K562 (cell line): ENCODE results near the gene UGT8.

Source experiments
- HMG20B ChIP-seq: fragments of 250-450 bp; sonication (Bioruptor Pico); IDR thresholded peaks from 2 replicates; pipeline ENCODE4 v1.5.0; 2021; ENCODE audit warnings: mild to moderate bottlenecking
- JUND ChIP-seq, 2 experiments: IDR thresholded peaks; 2 replicates in 1 of 2; 3 replicates in 1 of 2; pipeline ENCODE4 v1.6.1; 2011; ENCODE audit warnings: borderline replicate concordance in 2 of 2, low read depth in 2 of 2, low read length in 2 of 2, improper control_type of control experiment in 1 of 2, missing biosample characterization in 1 of 2, missing genetic modification characterization in 1 of 2, missing genetic modification reagents in 1 of 2
- KLF1 ChIP-seq: fragments of 450-650 bp; IDR thresholded peaks from 2 replicates; pipeline ENCODE4 v1.6.1; 2016; ENCODE audit warnings: missing genetic modification characterization, missing compliant biosample characterization
- RAD21 ChIP-seq, 2 experiments: fragments of 250-450 bp in 1 of 2; fragments of 450-650 bp in 1 of 2; sonication (Bioruptor Pico) in 1 of 2; formaldehyde crosslinking in 1 of 2; IDR thresholded peaks in 1 of 2; conservative IDR thresholded peaks in 1 of 2; 2 replicates each; pipeline versions ENCODE4 v1.4.0 to v1.8.0; 2020 to 2022; ENCODE audit warnings: mild to moderate bottlenecking in 2 of 2, moderate library complexity in 1 of 2
- ZNF77 ChIP-seq: fragments of 250-450 bp; sonication (Bioruptor Pico); IDR thresholded peaks from 2 replicates; pipeline ENCODE4 v1.5.0; 2020
- TF ChIP-seq, protein P1 (sequence below), 3 experiments: IDR thresholded peaks in 2 of 3; conservative IDR thresholded peaks in 1 of 3; 2 replicates each; pipeline ENCODE4 v1.5.1; 2011 to 2012; ENCODE audit warnings: low read length in 3 of 3, mild to moderate bottlenecking in 3 of 3, control low read depth in 2 of 3, improper control_type of control experiment in 1 of 3, inconsistent platforms in 1 of 3, low read depth in 1 of 3, mixed read lengths in 1 of 3, moderate library complexity in 1 of 3; ENCODE audit not compliant: insufficient read depth in 2 of 3

GRCh38 chr4:114598191-114599121, at the start of gene UGT8:
- TF ChIP-seq HMG20B (CRISPR knock-in tag) (no peak), KLF1 (no peak), ZNF77 (no peak), JUND (IDR thresholded peaks at IDR 0.05; ENCODE audit: borderline replicate concordance, low read depth, low read length) (no peak), JUND (tag; IDR thresholded peaks at IDR 0.05; ENCODE audit: borderline replicate concordance, low read depth, low read length) (no peak), RAD21 (CRISPR knock-in tag; conservative IDR thresholded peaks at IDR 0.05 in 1 of 2, IDR thresholded peaks at IDR 0.05 in 1 of 2) (no peak)
- TF ChIP-seq, protein P1, sequence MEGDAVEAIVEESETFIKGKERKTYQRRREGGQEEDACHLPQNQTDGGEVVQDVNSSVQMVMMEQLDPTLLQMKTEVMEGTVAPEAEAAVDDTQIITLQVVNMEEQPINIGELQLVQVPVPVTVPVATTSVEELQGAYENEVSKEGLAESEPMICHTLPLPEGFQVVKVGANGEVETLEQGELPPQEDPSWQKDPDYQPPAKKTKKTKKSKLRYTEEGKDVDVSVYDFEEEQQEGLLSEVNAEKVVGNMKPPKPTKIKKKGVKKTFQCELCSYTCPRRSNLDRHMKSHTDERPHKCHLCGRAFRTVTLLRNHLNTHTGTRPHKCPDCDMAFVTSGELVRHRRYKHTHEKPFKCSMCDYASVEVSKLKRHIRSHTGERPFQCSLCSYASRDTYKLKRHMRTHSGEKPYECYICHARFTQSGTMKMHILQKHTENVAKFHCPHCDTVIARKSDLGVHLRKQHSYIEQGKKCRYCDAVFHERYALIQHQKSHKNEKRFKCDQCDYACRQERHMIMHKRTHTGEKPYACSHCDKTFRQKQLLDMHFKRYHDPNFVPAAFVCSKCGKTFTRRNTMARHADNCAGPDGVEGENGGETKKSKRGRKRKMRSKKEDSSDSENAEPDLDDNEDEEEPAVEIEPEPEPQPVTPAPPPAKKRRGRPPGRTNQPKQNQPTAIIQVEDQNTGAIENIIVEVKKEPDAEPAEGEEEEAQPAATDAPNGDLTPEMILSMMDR (IDR thresholded peaks at IDR 0.05 in 2 of 3, conservative IDR thresholded peaks at IDR 0.05 in 1 of 3; ENCODE audit: insufficient read depth in 2 of 3, low read depth in 1 of 3, low read length in 3 of 3) = no peak
